IgD-negative memory B cell (primary cell): ENCODE measurements around the gene CALY. TPM values are rescaled to one million over a fixed set of nuclear protein-coding genes. Genes with fewer than 3 reads are reported as not detected.
"Not testable (repeated sequence)": the region's sequence is repeated elsewhere in the genome, so short reads cannot be mapped to it uniquely, and the experiment has no call there.

Source experiments
- H3K27ac Mint-ChIP-seq, 3 donors: one replicate each; pipeline ENCODE4 v1.8.0; 2020 to 2022; ENCODE audit warnings: mild to moderate bottlenecking in 3 of 3, mixed read lengths in 3 of 3, moderate library complexity in 1 of 3
- H3K27me3 Mint-ChIP-seq: one replicate; pipeline ENCODE4 v1.8.0; 2021; ENCODE audit warnings: mixed read lengths
- H3K36me3 Mint-ChIP-seq: one replicate; pipeline ENCODE4 v1.8.0; 2020; ENCODE audit warnings: mild to moderate bottlenecking, mixed read lengths
- H3K4me1 Mint-ChIP-seq, 3 donors: one replicate each; pipeline ENCODE4 v1.8.0; 2020 to 2022; ENCODE audit warnings: mixed read lengths in 3 of 3, mild to moderate bottlenecking in 1 of 3
- H3K4me3 Mint-ChIP-seq, 4 donors: one replicate each; pipeline ENCODE4 v1.8.0; 2020 to 2022; ENCODE audit warnings: mild to moderate bottlenecking in 4 of 4, mixed read lengths in 4 of 4, moderate library complexity in 3 of 4
- H3K9me3 Mint-ChIP-seq, 3 donors: one replicate each; pipeline ENCODE4 v1.8.0; 2020 to 2021; ENCODE audit warnings: mixed read lengths in 3 of 3, mild to moderate bottlenecking in 1 of 3
- polyA plus RNA-seq: library from polyadenylated mRNA; unstranded; fragments of 300-500 nt; fragmentation: Illumina TruSeq; gene quantifications from one replicate; pipeline ENCODE4 v1.2.3, GENCODE V29; 2021

Gene CALY
- polyA plus RNA-seq, 1 donor from 2014 or later: not detected

GRCh38 chr10:133373174-133374090 lies 36.7 kb upstream of the CALY start, which contains the start of gene ECHS1:
Gene ECHS1, minus strand, starts transcription at chr10:133373354. Its CDS starts 21 bp downstream, at chr10:133373333.
- no peaks in the 10 kb centered on the region for H3K9me3 Mint-ChIP-seq
- peak within 1 kb of the TSS; percentile 20 to 91 (median 68) for H3K27ac Mint-ChIP-seq
- peaks cover 3 to 11% (median 11%) of the 10 kb centered on the region in 3 donors for H3K4me1 Mint-ChIP-seq
- H3K4me3 Mint-ChIP-seq: peak within 1 kb of the TSS; percentile 81 to 94 (median 83)
- no peaks in the 10 kb centered on the region for H3K36me3 Mint-ChIP-seq
- H3K27me3 Mint-ChIP-seq: no peaks in the 10 kb centered on the region

- no peaks in the 10 kb centered on the region for H3K36me3 Mint-ChIP-seq
- no peaks in the 10 kb centered on the region for H3K9me3 Mint-ChIP-seq
- H3K4me1 Mint-ChIP-seq: peaks cover 3 to 11% (median 8%) of the 10 kb centered on the region in 3 donors
- peak overlapping the region in 3 of 4 donors; percentile 71 to 85 (median 84) for H3K4me3 Mint-ChIP-seq
- no peak overlapping the region for H3K27ac Mint-ChIP-seq
- no peaks in the 10 kb centered on the region for H3K27me3 Mint-ChIP-seq
Observed at GRCh38 chr10:133372507-133372906, 35.8 kb upstream of the CALY start.

- H3K27me3 Mint-ChIP-seq: no peaks in the 10 kb centered on the region
- peaks cover 3 to 10% (median 4%) of the 10 kb centered on the region in 3 donors for H3K4me1 Mint-ChIP-seq
- no peaks in the 10 kb centered on the region for H3K9me3 Mint-ChIP-seq
- H3K4me3 Mint-ChIP-seq: peak overlapping the region in 3 of 4 donors; percentile 23 to 82 (median 60)
- H3K36me3 Mint-ChIP-seq: no peaks in the 10 kb centered on the region
- H3K27ac Mint-ChIP-seq: peak overlapping the region in 1 of 3 donors; percentile 53
Observed at GRCh38 chr10:133370030-133370786, 33.5 kb upstream of the CALY start.

- H3K27me3 Mint-ChIP-seq: no peaks in the 10 kb centered on the region
- peaks cover 2% of the 10 kb centered on the region for H3K36me3 Mint-ChIP-seq
- H3K4me3 Mint-ChIP-seq: no peak overlapping the region
- peaks cover 0 to 3% (median 0%) of the 10 kb centered on the region in 3 donors for H3K4me1 Mint-ChIP-seq
- H3K27ac Mint-ChIP-seq: no peak overlapping the region
- no peaks in the 10 kb centered on the region for H3K9me3 Mint-ChIP-seq
Observed at GRCh38 chr10:133368153-133368552, 31.5 kb upstream of the CALY start.

- H3K36me3 Mint-ChIP-seq, H3K9me3 Mint-ChIP-seq, H3K27ac Mint-ChIP-seq, H3K4me1 Mint-ChIP-seq, H3K27me3 Mint-ChIP-seq, H3K4me3 Mint-ChIP-seq: not testable (repeated sequence)
Observed at GRCh38 chr10:133367461-133367860, 30.8 kb upstream of the CALY start.

GRCh38 chr10:133366751-133367150 lies 30.1 kb upstream of the CALY start:
- Mint-ChIP-seq H3K4me3 (no peak overlapping the region), H3K9me3 (no peaks in the 10 kb centered on the region), H3K4me1 (peaks cover 6 to 7% (median 6%) of the 10 kb centered on the region in 3 donors), H3K27me3 (no peaks in the 10 kb centered on the region), H3K36me3 (peaks cover 2% of the 10 kb centered on the region), H3K27ac (no peak overlapping the region)

- no peaks in the 10 kb centered on the region for H3K9me3 Mint-ChIP-seq
- H3K4me3 Mint-ChIP-seq: no peak overlapping the region
- H3K27ac Mint-ChIP-seq: no peak overlapping the region
- H3K27me3 Mint-ChIP-seq: no peaks in the 10 kb centered on the region
- H3K36me3 Mint-ChIP-seq: peaks cover 2% of the 10 kb centered on the region
- peaks cover 11 to 13% (median 11%) of the 10 kb centered on the region in 3 donors for H3K4me1 Mint-ChIP-seq
Observed at GRCh38 chr10:133366130-133366478, 29.4 kb upstream of the CALY start.

GRCh38 chr10:133365461-133366129 lies 28.9 kb upstream of the CALY start:
- H3K4me3 Mint-ChIP-seq: no peak overlapping the region
- H3K4me1 Mint-ChIP-seq: peaks cover 12 to 16% (median 12%) of the 10 kb centered on the region in 3 donors
- no peak overlapping the region for H3K27ac Mint-ChIP-seq
- peaks cover 2% of the 10 kb centered on the region for H3K36me3 Mint-ChIP-seq
- no peaks in the 10 kb centered on the region for H3K9me3 Mint-ChIP-seq
- no peaks in the 10 kb centered on the region for H3K27me3 Mint-ChIP-seq

GRCh38 chr10:133364645-133365431 lies 28.1 kb upstream of the CALY start:
- Mint-ChIP-seq H3K4me1 (peaks cover 14 to 16% (median 14%) of the 10 kb centered on the region in 3 donors), H3K9me3 (no peaks in the 10 kb centered on the region), H3K36me3 (peaks cover 2% of the 10 kb centered on the region), H3K27ac (no peak overlapping the region), H3K27me3 (no peaks in the 10 kb centered on the region), H3K4me3 (no peak overlapping the region)

GRCh38 chr10:133362846-133363245 lies 26.1 kb upstream of the CALY start:
- Mint-ChIP-seq H3K4me3 (no peak overlapping the region), H3K27ac (peak overlapping the region in 1 of 3 donors; percentile 59), H3K27me3 (no peaks in the 10 kb centered on the region), H3K4me1 (peaks cover 14 to 16% (median 14%) of the 10 kb centered on the region in 3 donors), H3K36me3 (peaks cover 2% of the 10 kb centered on the region), H3K9me3 (no peaks in the 10 kb centered on the region)

GRCh38 chr10:133361773-133362441 lies 25.2 kb upstream of the CALY start:
- Mint-ChIP-seq H3K9me3 (no peaks in the 10 kb centered on the region), H3K27ac (peak overlapping the region; percentile 2 to 82 (median 82)), H3K27me3 (no peaks in the 10 kb centered on the region), H3K4me3 (peak overlapping the region; percentile 45 to 84 (median 72)), H3K36me3 (peaks cover 2% of the 10 kb centered on the region), H3K4me1 (peaks cover 14 to 16% (median 14%) of the 10 kb centered on the region in 3 donors)

GRCh38 chr10:133361227-133361626 lies 24.5 kb upstream of the CALY start:
- Mint-ChIP-seq H3K4me3 (peak overlapping the region in 3 of 4 donors; percentile 72 to 84 (median 73)), H3K36me3 (peaks cover 2% of the 10 kb centered on the region), H3K27me3 (no peaks in the 10 kb centered on the region), H3K9me3 (no peaks in the 10 kb centered on the region), H3K4me1 (peaks cover 14 to 16% (median 14%) of the 10 kb centered on the region in 3 donors), H3K27ac (peak overlapping the region in 2 of 3 donors; percentile 74 to 82)

- H3K4me3 Mint-ChIP-seq: peak overlapping the region in 1 of 4 donors; percentile 51
- no peak overlapping the region for H3K27ac Mint-ChIP-seq
- H3K27me3 Mint-ChIP-seq: no peaks in the 10 kb centered on the region
- peaks cover 14 to 16% (median 14%) of the 10 kb centered on the region in 3 donors for H3K4me1 Mint-ChIP-seq
- H3K9me3 Mint-ChIP-seq: no peaks in the 10 kb centered on the region
- peaks cover 2% of the 10 kb centered on the region for H3K36me3 Mint-ChIP-seq
Observed at GRCh38 chr10:133359972-133360610, 23.4 kb upstream of the CALY start.
